Stimulated activated CD8-positive, alpha-beta memory T cell treated with anti-CD3 and anti-CD28 coated beads, Interleukin-4, amount 100 ng/mL, for 24 hours (primary cell): ENCODE results near the gene SIM2.

Experiments used
- DNase-seq: peaks from one replicate; pipeline ENCODE4 v3.0.0-alpha.2; 2020; ENCODE audit warnings: low read depth

The SIM2 gene

GRCh38 chr21:36700295-36700970 is 1.5 kb downstream of the SIM2 start:
- no peak for DNase-seq

GRCh38 chr21:36700971-36701755 is 2.2 kb downstream of the SIM2 start:
- DNase-seq = no peak

- DNase-seq = no peak
These were observed 3.1 kb downstream of the SIM2 start for GRCh38 chr21:36701756-36702621.

DNA sequence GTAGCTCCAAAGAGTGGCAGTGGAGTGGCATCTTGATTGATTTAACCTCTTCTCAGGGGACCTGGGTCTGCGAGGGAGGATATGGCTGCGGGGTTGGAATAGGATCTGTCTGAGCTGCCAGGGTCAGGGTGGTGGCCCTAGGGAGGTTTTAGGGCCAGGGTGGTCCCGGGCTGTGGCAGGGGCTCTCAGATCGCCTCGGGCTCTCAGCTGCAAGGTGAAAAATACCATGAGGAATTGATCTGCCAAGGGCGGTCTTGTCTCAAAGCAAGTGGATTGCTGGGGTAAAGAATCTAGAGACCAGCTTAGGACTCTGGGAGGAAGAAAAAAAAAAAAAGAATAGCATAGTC is 3.7 kb downstream of the SIM2 start:
- DNase-seq = no peak

- no peak for DNase-seq
These were observed 4.2 kb downstream of the SIM2 start for GRCh38 chr21:36703123-36703522.

DNA sequence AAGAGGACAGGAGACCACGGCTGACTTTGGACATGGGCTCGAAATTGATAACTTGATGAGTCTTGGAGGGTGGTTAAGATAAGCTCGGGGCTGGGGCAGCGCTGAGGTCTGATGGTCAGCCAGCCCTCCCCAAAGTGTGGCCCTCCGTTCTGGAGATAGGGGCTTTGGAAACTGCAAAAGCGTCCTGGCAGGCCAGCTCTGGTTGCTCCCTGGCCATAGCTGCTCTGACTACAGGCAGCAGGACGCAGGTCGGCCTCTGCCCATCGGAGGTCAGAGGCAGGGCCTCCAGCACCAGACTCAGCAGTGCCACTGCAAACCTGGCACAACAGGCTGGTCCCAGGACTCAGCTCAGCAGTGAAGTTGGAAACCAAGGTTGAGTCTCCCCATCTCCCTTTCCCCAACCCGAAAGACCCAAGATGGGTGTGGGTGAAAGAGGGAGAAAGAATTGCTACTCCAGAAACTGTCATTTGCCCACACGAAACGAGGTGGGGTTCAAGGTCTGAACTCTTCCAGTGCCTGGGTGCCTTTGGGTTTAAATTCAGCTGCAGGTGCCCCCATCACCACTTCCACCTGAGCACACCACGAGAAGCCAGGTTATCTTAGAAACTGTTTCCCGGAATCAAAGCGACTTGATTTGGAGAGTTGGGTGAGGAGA is 4.8 kb downstream of the SIM2 start:
- no peak for DNase-seq

- no peak for DNase-seq
These were observed 5.5 kb downstream of the SIM2 start for GRCh38 chr21:36704281-36704957.

DNA sequence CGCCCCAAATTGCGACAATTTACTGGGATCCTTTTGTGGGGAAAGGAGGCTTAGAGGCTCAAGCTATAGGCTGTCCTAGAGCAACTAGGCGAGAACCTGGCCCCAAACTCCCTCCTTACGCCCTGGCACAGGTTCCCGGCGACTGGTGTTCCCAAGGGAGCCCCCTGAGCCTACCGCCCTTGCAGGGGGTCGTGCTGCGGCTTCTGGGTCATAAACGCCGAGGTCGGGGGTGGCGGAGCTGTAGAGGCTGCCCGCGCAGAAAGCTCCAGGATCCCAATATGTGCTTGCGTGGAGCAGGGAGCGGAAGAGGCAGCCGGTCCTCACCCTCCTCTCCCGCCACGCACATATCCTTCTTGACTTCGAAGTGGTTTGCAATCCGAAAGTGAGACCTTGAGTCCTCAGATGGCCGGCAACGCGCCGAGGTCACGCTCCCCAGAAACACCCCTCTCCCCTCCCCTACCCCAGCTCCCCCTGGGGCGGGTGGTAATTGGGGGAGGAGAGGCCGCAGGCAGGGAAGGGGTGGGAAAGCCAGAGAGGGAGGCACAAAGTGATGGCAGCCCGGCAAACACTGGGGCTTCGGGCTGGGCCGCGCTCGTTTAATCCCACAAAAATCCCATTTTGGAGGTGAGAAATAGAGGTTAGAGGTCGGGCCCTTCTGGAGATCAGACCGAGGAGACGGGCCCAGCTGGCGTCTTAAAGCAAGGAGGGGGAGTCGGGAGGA is 6.2 kb downstream of the SIM2 start:
- DNase-seq = no peak

- DNase-seq = no peak
These were observed 7.0 kb downstream of the SIM2 start for GRCh38 chr21:36705679-36706481.

DNA sequence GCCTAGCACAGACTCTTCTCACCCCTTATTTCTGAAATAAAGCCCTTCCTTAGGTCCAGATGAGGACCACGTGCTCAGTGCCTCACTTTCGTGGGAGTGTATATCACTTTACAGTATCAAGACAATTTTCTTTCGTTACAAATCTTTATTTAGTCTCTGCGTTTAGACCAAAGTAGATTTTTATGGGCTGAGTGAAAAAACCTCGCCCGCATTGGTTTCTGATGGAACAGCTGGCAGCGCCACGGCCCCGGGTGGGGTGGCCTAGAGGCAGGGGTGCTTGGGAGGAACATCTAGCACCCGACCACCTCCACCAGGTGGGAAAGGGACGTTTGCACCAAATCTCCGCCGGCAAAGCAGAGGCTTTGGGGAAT is 7.6 kb downstream of the SIM2 start:
- DNase-seq = no peak

DNA sequence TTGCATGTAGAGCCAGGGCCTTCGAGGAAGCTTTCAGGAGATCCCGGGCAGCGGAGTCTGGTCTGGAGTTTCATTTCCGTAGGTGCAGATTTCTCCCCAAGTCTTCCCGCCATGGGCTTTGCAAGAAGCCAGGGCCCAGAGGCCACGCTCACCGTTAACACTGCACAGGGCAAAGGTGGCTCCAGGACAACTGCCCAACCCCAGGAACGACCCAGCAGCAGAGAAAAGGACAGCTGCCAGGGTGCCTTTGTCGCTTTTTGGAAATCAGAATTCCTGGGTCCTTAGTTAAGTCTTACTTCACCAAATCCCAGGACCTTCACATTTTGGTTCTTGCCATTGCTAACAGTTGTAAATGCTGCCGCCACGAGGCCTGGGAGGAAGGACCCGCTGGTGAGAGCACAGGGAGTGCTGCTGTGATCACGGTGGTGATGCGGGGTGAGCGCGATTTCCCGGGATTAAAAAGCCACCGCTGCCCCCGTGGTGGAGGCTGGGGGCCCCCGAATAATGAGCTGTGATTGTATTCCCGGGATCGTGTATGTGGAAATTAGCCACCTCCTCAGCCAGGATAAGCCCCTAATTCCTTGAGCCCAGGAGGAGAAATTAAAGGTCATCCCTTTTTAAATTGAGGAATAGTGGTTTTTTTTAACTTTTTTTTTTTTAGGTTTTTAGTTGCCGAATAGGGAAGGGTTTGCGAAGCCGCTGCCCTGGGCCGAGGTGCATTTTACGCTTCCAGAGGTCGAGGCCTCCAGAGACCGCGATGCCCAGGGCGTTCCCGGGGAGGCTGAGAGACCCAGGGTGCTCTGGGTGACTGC is 8.2 kb downstream of the SIM2 start:
- DNase-seq = no peak

DNA sequence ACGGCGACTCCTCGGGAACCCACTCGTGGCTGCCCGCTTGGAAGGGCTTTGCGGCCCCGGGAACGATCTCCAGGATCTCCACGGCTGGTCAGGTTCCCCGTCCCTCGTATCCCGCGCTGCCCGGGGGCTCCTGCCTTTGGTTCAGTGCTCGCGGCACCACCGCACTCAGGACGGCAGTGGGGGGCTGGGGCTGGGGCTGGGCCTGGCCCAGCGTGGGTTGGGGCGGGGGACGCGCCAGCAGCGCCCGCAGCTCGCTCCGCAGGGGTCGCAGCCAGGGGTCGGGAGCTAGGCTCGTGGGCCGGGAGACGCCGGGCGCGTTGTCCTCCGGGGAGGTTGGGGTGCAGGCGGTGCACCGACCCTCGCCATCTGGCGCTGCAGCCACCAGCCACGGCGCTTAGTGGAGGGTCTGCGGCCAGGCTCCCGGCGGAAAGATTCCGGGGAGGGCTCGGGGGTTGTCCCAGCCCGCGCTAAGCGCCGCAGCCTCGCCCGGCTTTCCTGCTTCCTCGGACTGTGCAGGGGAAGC is 8.9 kb downstream of the SIM2 start:
- DNase-seq = no peak

DNA sequence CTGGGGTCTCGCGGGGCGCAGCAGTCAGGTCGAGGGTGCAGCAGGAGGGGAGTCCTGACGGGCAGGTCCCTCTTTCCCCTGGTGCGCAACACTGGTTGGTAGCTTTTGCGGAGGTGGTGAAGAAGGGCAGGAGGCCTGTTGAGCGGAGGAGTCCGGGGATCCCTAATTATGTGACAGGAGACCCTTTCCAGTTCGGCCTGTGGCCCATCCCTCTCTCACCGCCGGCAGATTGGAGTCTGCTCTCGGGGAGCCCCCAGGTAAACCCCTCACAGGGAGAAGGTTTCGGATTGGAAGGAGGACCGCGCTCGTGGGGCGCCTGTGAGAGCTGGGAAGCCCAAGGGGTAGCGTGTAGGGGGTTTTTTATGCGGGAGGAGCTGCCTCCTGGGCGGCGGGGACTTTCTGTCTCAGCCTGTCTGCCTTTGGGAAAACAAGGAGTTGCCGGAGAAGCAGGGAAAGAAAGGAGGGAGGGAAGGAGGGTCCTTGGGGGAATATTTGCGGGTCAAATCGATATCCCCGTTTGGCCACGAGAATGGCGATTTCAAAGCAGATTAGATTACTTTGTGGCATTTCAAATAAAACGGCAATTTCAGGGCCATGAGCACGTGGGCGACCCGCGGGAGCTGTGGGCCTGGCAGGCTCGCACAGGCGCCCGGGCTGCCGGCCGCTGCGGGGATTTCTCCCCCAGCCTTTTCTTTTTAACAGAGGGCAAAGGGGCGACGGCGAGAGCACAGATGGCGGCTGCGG is 9.5 kb downstream of the SIM2 start:
- DNase-seq = no peak

GRCh38 chr21:36709030-36709867 is 10.3 kb downstream of the SIM2 start:
- DNase-seq = no peak

- no peak for DNase-seq
These were observed 11.2 kb downstream of the SIM2 start for GRCh38 chr21:36709868-36710728.

GRCh38 chr21:36710729-36711048 is 11.8 kb downstream of the SIM2 start:
- no peak for DNase-seq

DNA sequence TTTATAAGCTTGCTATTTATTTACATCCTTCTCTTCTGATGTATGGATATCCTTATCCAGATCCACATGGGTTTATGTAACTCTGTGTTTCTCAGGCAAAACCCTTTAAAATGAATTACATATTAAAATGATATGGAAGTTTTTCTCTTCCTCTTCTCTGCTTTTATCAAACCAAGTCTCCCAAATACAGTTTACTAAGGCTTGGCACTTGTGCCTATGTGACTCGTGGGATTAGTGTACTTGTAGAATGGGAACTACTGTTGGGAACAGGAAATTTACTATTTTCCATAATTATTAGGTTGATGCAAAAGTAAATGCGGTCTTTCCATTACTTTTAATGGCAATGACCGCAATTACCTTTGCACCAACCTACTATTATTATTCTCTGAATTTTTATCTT is 14.8 kb downstream of the SIM2 start:
- no peak for DNase-seq
